OCI-M2 (cell line): ENCODE results near the gene SIRT1.
"Not testable (repeated sequence)": the region's sequence is repeated elsewhere in the genome, so short reads cannot be mapped to it uniquely, and the experiment has no call there.

Experiments used
- DNase-seq: peaks from one replicate; lab custom pipeline; 2025; ENCODE audit not compliant: unreplicated experiment; lab: John Stamatoyannopoulos, UW

Gene SIRT1

DNA sequence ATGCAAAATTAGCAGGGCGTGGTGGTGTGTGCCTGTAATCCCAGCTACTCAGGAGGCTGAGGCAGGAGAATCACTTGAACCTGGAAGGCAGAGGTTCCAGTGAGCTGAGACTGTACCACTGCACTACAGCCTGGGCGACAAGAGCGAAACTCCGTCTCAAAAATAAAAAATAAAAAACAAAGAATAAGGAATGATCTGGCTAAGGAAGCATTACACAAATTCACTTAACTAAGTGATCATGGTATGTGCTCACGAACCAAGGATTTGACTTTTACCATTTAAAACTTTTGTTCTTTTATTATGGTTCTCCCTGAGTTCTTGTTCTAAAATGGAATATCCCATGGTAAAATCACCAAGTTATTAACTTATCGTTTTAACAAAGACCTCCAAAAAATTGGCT lies 71.2 kb downstream of the SIRT1 start:
- DNase-seq, result no peak

DNA sequence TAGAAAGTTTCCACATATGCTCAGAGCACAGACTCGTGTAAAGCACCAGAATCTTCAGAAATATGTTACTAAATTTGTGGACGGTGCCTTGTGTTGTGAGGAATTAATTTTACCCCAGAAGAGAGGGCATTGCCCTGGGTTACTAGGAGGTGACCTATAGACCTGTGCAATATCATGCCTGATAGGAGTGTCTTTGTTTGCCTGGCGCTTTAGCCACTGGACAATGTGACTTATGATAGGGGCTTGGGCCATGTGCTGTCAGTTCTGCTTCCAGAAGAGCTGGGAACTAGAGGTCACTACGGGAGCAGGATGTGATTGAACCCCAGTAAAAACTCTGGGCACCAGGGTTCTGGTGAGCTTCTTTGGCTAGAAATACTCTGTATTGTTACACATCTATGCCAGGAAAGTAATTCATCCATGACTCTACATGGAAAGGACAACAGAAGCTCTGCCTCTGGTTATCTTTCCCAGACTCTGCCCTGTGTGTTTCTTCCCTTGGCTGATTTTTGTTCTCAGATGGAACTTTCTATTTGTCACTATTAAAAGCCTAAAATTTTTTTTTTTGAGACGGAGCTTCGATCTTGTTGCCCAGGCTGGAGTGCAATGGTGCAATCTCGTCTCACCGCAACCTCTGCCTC lies 75.5 kb downstream of the SIRT1 start:
- DNase-seq, result no peak

DNA sequence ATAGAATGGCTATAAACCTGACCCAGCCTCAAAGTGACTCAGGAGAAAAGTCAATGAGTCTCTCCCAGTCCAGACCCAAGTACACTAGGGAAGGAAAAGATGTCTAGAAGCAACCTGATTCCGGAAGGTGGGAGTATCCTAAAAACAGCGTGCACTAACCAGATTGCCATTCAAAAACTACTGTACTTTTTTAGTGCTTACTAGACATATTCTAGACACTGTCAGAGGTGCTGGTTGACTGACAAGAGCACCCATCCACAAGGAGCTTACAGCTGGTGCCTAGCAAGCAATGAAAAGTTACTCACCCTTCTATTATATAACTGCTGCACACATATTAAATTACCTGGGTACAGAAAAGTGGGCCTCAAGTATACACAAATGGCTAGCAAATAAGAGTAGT lies 81.0 kb downstream of the SIRT1 start:
- no peak for DNase-seq

- not testable (repeated sequence) for DNase-seq
These were observed 81.6 kb downstream of the SIRT1 start for GRCh38 chr10:67966035-67966434.
